Measurements from ENCODE around the gene ZNF558.
"Not testable (repeated sequence)": the region's sequence is repeated elsewhere in the genome, so short reads cannot be mapped to it uniquely, and the experiment has no call there.

The ZNF558 gene

GRCh38 chr19:8794823-8795222 lies 37.3 kb downstream of the ZNF558 start:
- no peak for DNase-seq (ENCODE audit: low read depth)

- DNase-seq (ENCODE audit: low read depth), result not testable (repeated sequence)
Measured at GRCh38 chr19:8773587-8773986, 58.5 kb downstream of the ZNF558 start.

GRCh38 chr19:8769265-8769664 lies 62.8 kb downstream of the ZNF558 start:
- not testable (repeated sequence) for DNase-seq (ENCODE audit: low read depth)

- DNase-seq (ENCODE audit: low read depth), result not testable (repeated sequence)
Measured at GRCh38 chr19:8767257-8767656, 64.8 kb downstream of the ZNF558 start.

Data from ELR (cell line).